ENCODE measurements around the gene PRKN. TPM values are rescaled to one million over a fixed set of nuclear protein-coding genes. Genes with fewer than 3 reads are reported as not detected.

Gene PRKN
- total and polyA plus RNA-seq, 3 experiments from 2014 or later: 0.22 to 1.0 (median 0.55) TPM

- ChIA-PET CTCF (no interaction called here), POLR2A (no interaction called here)
- Histone ChIP-seq H3K27ac (ENCODE audit: low read depth, low read length) (peak overlapping the region; percentile 1), H3K36me3 (ENCODE audit: insufficient read depth, low read length) (no peaks in the 10 kb centered on the region), H3K27me3 (ENCODE audit: insufficient read depth, low read length, poor library complexity, severe bottlenecking) (no peaks in the 10 kb centered on the region), H3K4me1 (ENCODE audit: insufficient read depth, low read length) (no peaks in the 10 kb centered on the region), H3K4me3 (ENCODE audit: low read length) (no peak overlapping the region), H3K9me3 (ENCODE audit: low read length) (no peaks in the 10 kb centered on the region)
- DNase-seq: no peak
- no peak overlapping the region for H3K4me3 Mint-ChIP-seq
- no peak overlapping the region for H3K27ac Mint-ChIP-seq
- H3K4me1 Mint-ChIP-seq: no peaks in the 10 kb centered on the region
- H3K9me3 Mint-ChIP-seq: peaks cover 0 to 3% (median 0%) of the 10 kb centered on the region in 5 donors
- peaks cover 0 to 1% of the 10 kb centered on the region in 2 donors for H3K27me3 Mint-ChIP-seq
- H3K36me3 Mint-ChIP-seq: no peaks in the 10 kb centered on the region
These were observed 1320.0 kb downstream of the PRKN start for GRCh38 chr6:161407581-161407980.

- H3K27ac ChIP-seq (ENCODE audit: low read depth, low read length): peak overlapping the region; percentile 1
- Mint-ChIP-seq H3K9me3 (peaks cover 0 to 3% (median 0%) of the 10 kb centered on the region in 5 donors), H3K4me3 (no peak overlapping the region), H3K27ac (no peak overlapping the region), H3K36me3 (no peaks in the 10 kb centered on the region), H3K27me3 (peaks cover 0 to 1% of the 10 kb centered on the region in 2 donors), H3K4me1 (no peaks in the 10 kb centered on the region)
- H3K4me1 ChIP-seq (ENCODE audit: insufficient read depth, low read length): no peaks in the 10 kb centered on the region
- H3K36me3 ChIP-seq (ENCODE audit: insufficient read depth, low read length): no peaks in the 10 kb centered on the region
- no peaks in the 10 kb centered on the region for H3K27me3 ChIP-seq (ENCODE audit: insufficient read depth, low read length, poor library complexity, severe bottlenecking)
- no peak for DNase-seq
- POLR2A ChIA-PET: no interaction called here
- H3K9me3 ChIP-seq (ENCODE audit: low read length): no peaks in the 10 kb centered on the region
- H3K4me3 ChIP-seq (ENCODE audit: low read length): no peak overlapping the region
- CTCF ChIA-PET: interaction anchor here (1.5 kb wide), 1 partner anchor 11 kb away, joined by 4 read pairs; no protein-coding TSS in a partner anchor
These were observed 1320.5 kb downstream of the PRKN start for GRCh38 chr6:161407115-161407514.

DNA sequence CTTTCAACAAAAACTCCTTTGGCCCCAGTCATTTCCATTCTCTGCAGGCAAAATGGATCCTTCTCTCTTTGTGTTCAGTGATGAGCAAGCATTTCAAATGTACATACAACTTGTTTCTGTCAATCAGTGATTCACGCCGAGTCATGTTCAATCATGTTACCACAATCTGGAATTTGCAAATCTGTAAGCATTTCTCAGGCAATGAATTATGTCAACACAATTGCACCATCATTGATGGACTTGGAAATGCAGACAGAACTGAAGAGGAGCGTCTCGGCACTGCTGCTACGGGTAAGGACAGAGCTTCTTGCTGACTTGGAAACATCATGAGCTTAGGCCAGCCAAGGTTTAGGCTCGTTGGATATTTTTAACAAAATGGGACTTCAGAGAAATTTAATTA lies 1320.9 kb downstream of the PRKN start:
- H3K4me3 ChIP-seq (ENCODE audit: low read length): no peak overlapping the region
- H3K27ac Mint-ChIP-seq: no peak overlapping the region
- H3K36me3 Mint-ChIP-seq: no peaks in the 10 kb centered on the region
- POLR2A ChIA-PET: no interaction called here
- CTCF ChIA-PET: interaction anchor here (1.5 kb wide), 1 partner anchor 11 kb away, joined by 4 read pairs; no protein-coding TSS in a partner anchor
- H3K9me3 Mint-ChIP-seq: peaks cover 0 to 3% (median 0%) of the 10 kb centered on the region in 5 donors
- H3K36me3 ChIP-seq (ENCODE audit: insufficient read depth, low read length): no peaks in the 10 kb centered on the region
- no peaks in the 10 kb centered on the region for H3K4me1 ChIP-seq (ENCODE audit: insufficient read depth, low read length)
- H3K4me1 Mint-ChIP-seq: no peaks in the 10 kb centered on the region
- no peak for DNase-seq
- H3K9me3 ChIP-seq (ENCODE audit: low read length): no peaks in the 10 kb centered on the region
- H3K27ac ChIP-seq (ENCODE audit: low read depth, low read length): no peak overlapping the region
- no peaks in the 10 kb centered on the region for H3K27me3 ChIP-seq (ENCODE audit: insufficient read depth, low read length, poor library complexity, severe bottlenecking)
- H3K4me3 Mint-ChIP-seq: no peak overlapping the region
- peaks cover 0 to 1% of the 10 kb centered on the region in 2 donors for H3K27me3 Mint-ChIP-seq

DNA sequence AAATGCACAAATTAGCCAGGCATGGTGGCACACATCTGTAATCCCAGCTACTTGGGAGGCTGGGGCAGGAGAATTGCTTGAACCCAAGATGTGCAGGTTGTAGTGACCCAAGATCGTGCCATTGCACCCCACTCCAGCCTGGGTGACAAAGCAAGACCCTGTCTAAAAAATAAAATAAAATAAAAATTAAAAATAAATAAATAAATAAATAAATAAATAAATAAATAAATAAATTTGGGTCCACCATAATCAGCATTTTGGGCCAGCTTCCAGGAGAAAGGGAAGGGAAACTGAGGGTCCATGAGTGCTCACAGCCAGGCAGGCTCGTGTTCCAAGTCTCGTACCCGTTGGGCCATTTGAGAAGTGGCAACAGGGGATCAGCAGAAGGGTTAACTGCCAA lies 1322.1 kb downstream of the PRKN start:
- peaks cover 0 to 3% (median 0%) of the 10 kb centered on the region in 5 donors for H3K9me3 Mint-ChIP-seq
- H3K4me1 Mint-ChIP-seq: no peaks in the 10 kb centered on the region
- ChIA-PET POLR2A (no interaction called here), CTCF (no interaction called here)
- H3K4me1 ChIP-seq (ENCODE audit: insufficient read depth, low read length): no peaks in the 10 kb centered on the region
- no peaks in the 10 kb centered on the region for H3K27me3 ChIP-seq (ENCODE audit: insufficient read depth, low read length, poor library complexity, severe bottlenecking)
- no peaks in the 10 kb centered on the region for H3K36me3 Mint-ChIP-seq
- H3K27me3 Mint-ChIP-seq: peaks cover 1 to 4% of the 10 kb centered on the region in 2 donors
- no peak overlapping the region for H3K4me3 ChIP-seq (ENCODE audit: low read length)
- no peaks in the 10 kb centered on the region for H3K36me3 ChIP-seq (ENCODE audit: insufficient read depth, low read length)
- DNase-seq: no peak
- no peaks in the 10 kb centered on the region for H3K9me3 ChIP-seq (ENCODE audit: low read length)
- no peak overlapping the region for H3K4me3 Mint-ChIP-seq
- H3K27ac Mint-ChIP-seq: no peak overlapping the region
- no peak overlapping the region for H3K27ac ChIP-seq (ENCODE audit: low read depth, low read length)

DNA sequence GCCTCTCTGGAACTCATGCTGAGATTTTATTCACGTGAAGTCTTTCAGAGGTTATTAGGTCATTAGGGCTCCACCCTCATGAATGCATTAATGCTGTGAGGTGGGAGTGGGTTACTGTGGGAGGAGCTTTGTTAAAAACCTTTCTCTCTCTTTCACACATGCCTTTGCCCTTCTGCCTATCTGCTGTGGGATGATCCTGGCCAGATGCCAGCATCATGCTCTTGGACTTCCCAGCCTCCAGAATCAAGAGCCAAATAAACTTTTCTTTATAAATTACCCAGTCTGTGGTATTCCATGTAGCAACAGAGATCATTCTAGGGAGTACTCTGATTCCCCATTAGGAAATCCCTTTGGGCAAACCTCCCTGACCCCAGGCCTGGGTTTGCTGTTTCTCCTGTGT lies 1323.8 kb downstream of the PRKN start:
- ChIA-PET CTCF (no interaction called here), POLR2A (no interaction called here)
- Mint-ChIP-seq H3K4me1 (no peaks in the 10 kb centered on the region), H3K27me3 (peaks cover 1 to 13% of the 10 kb centered on the region in 2 donors), H3K4me3 (no peak overlapping the region), H3K27ac (no peak overlapping the region), H3K36me3 (peaks cover 0 to 3% (median 0%) of the 10 kb centered on the region in 3 donors), H3K9me3 (peaks cover 0 to 3% (median 0%) of the 10 kb centered on the region in 5 donors)
- H3K36me3 ChIP-seq (ENCODE audit: insufficient read depth, low read length): no peaks in the 10 kb centered on the region
- H3K4me3 ChIP-seq (ENCODE audit: low read length): no peak overlapping the region
- H3K27me3 ChIP-seq (ENCODE audit: insufficient read depth, low read length, poor library complexity, severe bottlenecking): no peaks in the 10 kb centered on the region
- H3K27ac ChIP-seq (ENCODE audit: low read depth, low read length): no peak overlapping the region
- no peak for DNase-seq
- no peaks in the 10 kb centered on the region for H3K4me1 ChIP-seq (ENCODE audit: insufficient read depth, low read length)
- no peaks in the 10 kb centered on the region for H3K9me3 ChIP-seq (ENCODE audit: low read length)

- no peak for DNase-seq
- peaks cover 0 to 3% (median 0%) of the 10 kb centered on the region in 5 donors for H3K9me3 Mint-ChIP-seq
- peaks cover 0 to 3% (median 0%) of the 10 kb centered on the region in 3 donors for H3K36me3 Mint-ChIP-seq
- peaks cover 0 to 14% of the 10 kb centered on the region in 2 donors for H3K27me3 Mint-ChIP-seq
- no peaks in the 10 kb centered on the region for H3K9me3 ChIP-seq (ENCODE audit: low read length)
- H3K27ac ChIP-seq (ENCODE audit: low read depth, low read length): no peak overlapping the region
- H3K4me3 Mint-ChIP-seq: no peak overlapping the region
- no peaks in the 10 kb centered on the region for H3K27me3 ChIP-seq (ENCODE audit: insufficient read depth, low read length, poor library complexity, severe bottlenecking)
- H3K4me1 ChIP-seq (ENCODE audit: insufficient read depth, low read length): no peaks in the 10 kb centered on the region
- H3K4me3 ChIP-seq (ENCODE audit: low read length): no peak overlapping the region
- CTCF ChIA-PET: no interaction called here
- H3K36me3 ChIP-seq (ENCODE audit: insufficient read depth, low read length): no peaks in the 10 kb centered on the region
- POLR2A ChIA-PET: no interaction called here
- H3K27ac Mint-ChIP-seq: no peak overlapping the region
- no peaks in the 10 kb centered on the region for H3K4me1 Mint-ChIP-seq
These were observed 1325.8 kb downstream of the PRKN start for GRCh38 chr6:161401587-161402309.

- no peaks in the 10 kb centered on the region for H3K27me3 ChIP-seq (ENCODE audit: insufficient read depth, low read length, poor library complexity, severe bottlenecking)
- H3K36me3 ChIP-seq (ENCODE audit: insufficient read depth, low read length): no peaks in the 10 kb centered on the region
- POLR2A ChIA-PET: no interaction called here
- DNase-seq: no peak
- H3K36me3 Mint-ChIP-seq: peaks cover 0 to 3% (median 0%) of the 10 kb centered on the region in 3 donors
- H3K4me1 Mint-ChIP-seq: no peaks in the 10 kb centered on the region
- H3K27ac Mint-ChIP-seq: no peak overlapping the region
- peaks cover 0 to 3% (median 0%) of the 10 kb centered on the region in 5 donors for H3K9me3 Mint-ChIP-seq
- H3K27ac ChIP-seq (ENCODE audit: low read depth, low read length): no peak overlapping the region
- H3K4me3 Mint-ChIP-seq: no peak overlapping the region
- CTCF ChIA-PET: no interaction called here
- H3K4me3 ChIP-seq (ENCODE audit: low read length): no peak overlapping the region
- H3K9me3 ChIP-seq (ENCODE audit: low read length): no peaks in the 10 kb centered on the region
- H3K4me1 ChIP-seq (ENCODE audit: insufficient read depth, low read length): no peaks in the 10 kb centered on the region
- peaks cover 0 to 14% of the 10 kb centered on the region in 2 donors for H3K27me3 Mint-ChIP-seq
These were observed 1326.9 kb downstream of the PRKN start for GRCh38 chr6:161400671-161401070.

GRCh38 chr6:161396539-161396938 lies 1331.0 kb downstream of the PRKN start:
- POLR2A ChIA-PET: no interaction called here
- Mint-ChIP-seq H3K4me3 (no peak overlapping the region), H3K9me3 (no peaks in the 10 kb centered on the region)

More at GRCh38 chr6:161396539-161396938, 1331.0 kb downstream of the PRKN start:
- Mint-ChIP-seq H3K36me3 (peaks cover 0 to 3% (median 0%) of the 10 kb centered on the region in 3 donors), H3K27me3 (peaks cover 0 to 14% of the 10 kb centered on the region in 2 donors), H3K4me1 (no peaks in the 10 kb centered on the region), H3K27ac (no peak overlapping the region)
- Histone ChIP-seq H3K27ac (ENCODE audit: low read depth, low read length) (no peak overlapping the region), H3K4me1 (ENCODE audit: insufficient read depth, low read length) (peaks cover 7% of the 10 kb centered on the region), H3K27me3 (ENCODE audit: insufficient read depth, low read length, poor library complexity, severe bottlenecking) (no peaks in the 10 kb centered on the region), H3K9me3 (ENCODE audit: low read length) (no peaks in the 10 kb centered on the region), H3K4me3 (ENCODE audit: low read length) (no peak overlapping the region), H3K36me3 (ENCODE audit: insufficient read depth, low read length) (no peaks in the 10 kb centered on the region)
- DNase-seq: no peak
- CTCF ChIA-PET: interaction anchor here (1.1 to 2.2 kb wide), 2 partner anchors 19 to 22 kb away, joined by 3 to 6 read pairs; no protein-coding TSS in a partner anchor
